Measurements from ENCODE around the gene EXD3. TPM values are rescaled to one million over a fixed set of nuclear protein-coding genes. Genes with fewer than 3 reads are reported as not detected.

EXD3 gene
- total and polyA plus RNA-seq, 2 of the 4 experiments (the other 2 are of a cell fraction) = 1.1 to 7.4 TPM

- TF ChIP-seq, protein P1, sequence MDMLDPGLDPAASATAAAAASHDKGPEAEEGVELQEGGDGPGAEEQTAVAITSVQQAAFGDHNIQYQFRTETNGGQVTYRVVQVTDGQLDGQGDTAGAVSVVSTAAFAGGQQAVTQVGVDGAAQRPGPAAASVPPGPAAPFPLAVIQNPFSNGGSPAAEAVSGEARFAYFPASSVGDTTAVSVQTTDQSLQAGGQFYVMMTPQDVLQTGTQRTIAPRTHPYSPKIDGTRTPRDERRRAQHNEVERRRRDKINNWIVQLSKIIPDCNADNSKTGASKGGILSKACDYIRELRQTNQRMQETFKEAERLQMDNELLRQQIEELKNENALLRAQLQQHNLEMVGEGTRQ (IDR thresholded peaks at IDR 0.05; ENCODE audit: low read depth, low read length) = no peak
Observed at GRCh38 chr9:137434498-137435380, 11.8 kb upstream of the EXD3 start (continued).

DNA sequence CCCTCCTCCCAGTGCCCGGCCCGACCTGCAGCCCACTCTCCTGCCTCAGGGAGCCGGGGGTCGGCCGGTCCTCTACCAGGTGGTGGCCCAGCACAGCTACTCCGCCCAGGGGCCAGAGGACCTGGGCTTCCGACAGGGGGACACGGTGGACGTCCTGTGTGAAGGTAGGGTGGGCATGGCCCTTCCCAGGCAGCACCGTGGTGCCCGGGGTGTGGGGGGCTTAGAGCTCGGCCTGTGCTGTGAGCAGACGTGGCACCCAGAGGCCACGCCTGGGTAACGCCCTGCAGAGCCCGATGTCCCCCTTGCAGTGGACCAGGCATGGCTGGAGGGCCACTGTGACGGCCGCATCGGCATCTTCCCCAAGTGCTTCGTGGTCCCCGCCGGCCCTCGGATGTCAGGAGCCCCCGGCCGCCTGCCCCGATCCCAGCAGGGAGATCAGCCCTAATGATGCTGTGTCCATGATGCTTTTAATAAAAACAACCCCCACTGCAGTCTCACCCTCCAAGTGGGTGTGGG, 11.0 kb upstream of the EXD3 start:
- Histone ChIP-seq H2BK5ac (ENCODE audit: low read depth, low read length, poor library complexity, severe bottlenecking) (no peak overlapping the region), H3K9me3 (ENCODE audit: control insufficient read depth, insufficient read depth, low read length) (no peaks in the 10 kb centered on the region), H2AFZ (replicated peaks; ENCODE audit: low read length, poor library complexity) (no peak overlapping the region), H3K4me1 (ENCODE audit: control insufficient read depth, insufficient read depth, low read length) (peaks cover 5% of the 10 kb centered on the region), H3K27ac (ENCODE audit: insufficient read depth, low read length) (no peak overlapping the region), H3K56ac (ENCODE audit: extremely low read depth, insufficient read depth, low read length) (no peak overlapping the region), H3K4me2 (ENCODE audit: low read depth, low read length) (no peak overlapping the region), H3K14ac (replicated peaks; ENCODE audit: low read depth, low read length) (no peak overlapping the region), H4K8ac (ENCODE audit: low read depth in 2 of 2, low read length in 2 of 2) (no peak overlapping the region), H2BK20ac (ENCODE audit: low read depth, low read length) (no peak overlapping the region), H2AK9ac (replicated peaks; ENCODE audit: low read depth, low read length, poor library complexity) (no peak overlapping the region), H3K27me3 (ENCODE audit: control insufficient read depth, insufficient read depth, low read length) (no peaks in the 10 kb centered on the region), H4K91ac (ENCODE audit: insufficient read depth, low read depth, low read length) (no peak overlapping the region), H2AK5ac (ENCODE audit: low read depth, low read length) (no peak overlapping the region), H3K23ac (ENCODE audit: low read depth, low read length) (no peak overlapping the region), H3K9me1 (ENCODE audit: insufficient read depth, low read length) (no peaks in the 10 kb centered on the region), H3K9ac (ENCODE audit: low read depth, low read length) (no peak overlapping the region), H3K36me3 (ENCODE audit: control insufficient read depth, insufficient read depth, low read length) (no peaks in the 10 kb centered on the region), H4K20me1 (ENCODE audit: insufficient read depth, low read length) (no peaks in the 10 kb centered on the region), H2BK120ac (ENCODE audit: low read depth, low read length) (no peak overlapping the region), H3K4ac (ENCODE audit: low read depth, low read length) (no peak overlapping the region), H2BK15ac (ENCODE audit: low read depth, low read length) (no peak overlapping the region), H4K5ac (ENCODE audit: low read depth, low read length) (no peak overlapping the region), H3K4me3 (ENCODE audit: insufficient read depth, low read depth, low read length) (no peak overlapping the region), H3K79me1 (ENCODE audit: low read depth in 1 of 2, low read length in 2 of 2) (no peaks in the 10 kb centered on the region), H3K18ac (ENCODE audit: low read depth, low read length) (no peak overlapping the region)
- no peak for DNase-seq
- ATAC-seq (ENCODE audit: low read depth) = no peak
- ChIA-PET CTCF (no interaction called here), POLR2A (ENCODE audit: unreplicated experiment) (no interaction called here)
- dilution Hi-C loops (cut with HindIII; ENCODE audit: low sequenced_read_pairs, unreplicated experiment) = no loop called here
- in situ Hi-C loops (cut with MboI; ENCODE audit: low sequenced_read_pairs) = no loop called here
- 87% methylated on average over 17 of the region's 26 CpGs; no CpG with 5 or more reads in 1 of the 2 experiments for WGBS, 2 experiments (ENCODE audit: extremely low coverage in 2 of 2, insufficient read length in 1 of 2)
- intact Hi-C loops (cut with micrococcal nuclease) = no loop called here
- no TSS peak for BruUV-seq (replicated peaks)
- no peak for TF ChIP-seq RFX5 (IDR thresholded peaks at IDR 0.05; ENCODE audit: low read depth, low read length)
- no peak for TF ChIP-seq MAFK (IDR thresholded peaks at IDR 0.05; ENCODE audit: low read depth, low read length)
- no peak for TF ChIP-seq FOS (IDR thresholded peaks at IDR 0.05; ENCODE audit: low read depth, low read length)
- no peak for TF ChIP-seq RCOR1 (IDR thresholded peaks at IDR 0.05; ENCODE audit: insufficient replicate concordance, low read length)
- no peak for TF ChIP-seq NFE2L2 (IDR thresholded peaks at IDR 0.05; ENCODE audit: low read depth, low read length)
- no peak for TF ChIP-seq SMC3 (IDR thresholded peaks at IDR 0.05; ENCODE audit: low read depth, low read length)

All from IMR-90 (cell line).